Activated CD8-positive, alpha-beta memory T cell treated with anti-CD3 and anti-CD28 coated beads, Interleukin-2, amount 50 U/mL, for 1 hour (primary cell): ENCODE measurements around the gene ERC1.
"Not testable (repeated sequence)": the region's sequence is repeated elsewhere in the genome, so short reads cannot be mapped to it uniquely, and the experiment has no call there.

Source experiments
- DNase-seq: peaks from one replicate; pipeline ENCODE4 v3.0.0-alpha.2; 2020; ENCODE audit errors: extremely low read depth

The ERC1 gene

GRCh38 chr12:1319212-1319611, 328.2 kb downstream of the ERC1 start:
- no peak for DNase-seq

- DNase-seq, result no peak
Observed at GRCh38 chr12:1320021-1320420, 329.0 kb downstream of the ERC1 start.

- no peak for DNase-seq
Observed at GRCh38 chr12:1322821-1323220, 331.8 kb downstream of the ERC1 start.

- DNase-seq, result no peak
Observed at GRCh38 chr12:1324099-1324498, 333.1 kb downstream of the ERC1 start.

- DNase-seq, result no peak
Observed at GRCh38 chr12:1324910-1325309, 333.9 kb downstream of the ERC1 start.

GRCh38 chr12:1325666-1326065, 334.6 kb downstream of the ERC1 start:
- no peak for DNase-seq

GRCh38 chr12:1326258-1326657, 335.2 kb downstream of the ERC1 start:
- no peak for DNase-seq

GRCh38 chr12:1328391-1328790, 337.4 kb downstream of the ERC1 start:
- DNase-seq, result no peak

- DNase-seq, result no peak
Observed at GRCh38 chr12:1329784-1330476, 338.9 kb downstream of the ERC1 start.

GRCh38 chr12:1330477-1330827, 339.4 kb downstream of the ERC1 start:
- no peak for DNase-seq

GRCh38 chr12:1332327-1332726, 341.3 kb downstream of the ERC1 start:
- no peak for DNase-seq

- no peak for DNase-seq
Observed at GRCh38 chr12:1338483-1339177, 347.6 kb downstream of the ERC1 start.

- DNase-seq, result not testable (repeated sequence)
Observed at GRCh38 chr12:1339178-1339541, 348.1 kb downstream of the ERC1 start.

- no peak for DNase-seq
Observed at GRCh38 chr12:1339618-1340319, 348.7 kb downstream of the ERC1 start.

GRCh38 chr12:1341270-1341669, 350.2 kb downstream of the ERC1 start:
- not testable (repeated sequence) for DNase-seq

- DNase-seq, result no peak
Observed at GRCh38 chr12:1343422-1343821, 352.4 kb downstream of the ERC1 start.

- no peak for DNase-seq
Observed at GRCh38 chr12:1344245-1344644, 353.2 kb downstream of the ERC1 start.

- DNase-seq, result no peak
Observed at GRCh38 chr12:1346126-1346525, 355.1 kb downstream of the ERC1 start.

- no peak for DNase-seq
Observed at GRCh38 chr12:1347294-1347693, 356.3 kb downstream of the ERC1 start.

GRCh38 chr12:1348606-1349005, 357.6 kb downstream of the ERC1 start:
- DNase-seq, result no peak

- DNase-seq, result no peak
Observed at GRCh38 chr12:1350055-1350933, 359.3 kb downstream of the ERC1 start.

- DNase-seq, result no peak
Observed at GRCh38 chr12:1350934-1351240, 359.9 kb downstream of the ERC1 start.
